ENCODE data around the gene ACTR3C. TPM values are rescaled to one million over a fixed set of nuclear protein-coding genes. Genes with fewer than 3 reads are reported as not detected.
"Not testable (repeated sequence)": the region's sequence is repeated elsewhere in the genome, so short reads cannot be mapped to it uniquely, and the experiment has no call there.

ACTR3C gene
- total and polyA plus RNA-seq, 4 donors = 6.8 to 34.2 (median 10.5) TPM

- DNase-seq; H3K36me3 ChIP-seq (ENCODE audit: control insufficient read depth in 4 of 4, insufficient read depth in 4 of 4, low read length in 4 of 4); H3K9me3 ChIP-seq (ENCODE audit: control insufficient read depth in 4 of 4, insufficient read depth in 3 of 4, low read length in 3 of 4); ATAC-seq (ENCODE audit: insufficient read depth, low FRiP score); H3K4me1 ChIP-seq (ENCODE audit: control insufficient read depth in 5 of 5, insufficient read depth in 5 of 5, low read length in 5 of 5); H3K4me3 ChIP-seq; H3K9ac ChIP-seq (ENCODE audit: insufficient read depth in 1 of 2, low read length in 2 of 2); H3K27ac ChIP-seq (ENCODE audit: low read depth in 1 of 2, low read length in 1 of 2); H3K27me3 ChIP-seq (ENCODE audit: control insufficient read depth in 3 of 3, insufficient read depth in 3 of 3, low read length in 2 of 3): not testable (repeated sequence)
- WGBS, 2 donors = 98 to 100% methylated on average over 2 of the region's 3 CpGs
Observed at GRCh38 chr7:150247745-150248144, 75.6 kb downstream of the ACTR3C start.

DNA sequence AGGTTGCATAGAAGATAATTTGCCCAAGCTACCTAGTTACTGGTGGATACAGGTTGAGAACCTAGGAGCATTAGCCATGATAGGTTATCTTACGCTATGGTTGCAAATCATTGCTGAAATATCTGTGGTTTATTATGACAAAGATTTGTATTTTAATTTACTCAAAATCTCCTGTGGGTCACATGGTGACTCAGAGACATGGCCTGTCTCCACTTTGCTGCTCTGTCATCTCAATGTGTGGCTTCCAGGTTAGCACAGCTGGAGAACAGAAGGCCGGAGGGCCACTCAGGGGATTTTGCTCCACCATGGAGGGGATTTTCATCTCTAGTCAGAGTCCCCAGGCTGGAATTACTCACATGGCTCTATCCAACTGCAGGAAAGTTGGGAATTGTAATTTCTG, 78.1 kb downstream of the ACTR3C start:
- H3K27ac ChIP-seq (ENCODE audit: low read depth in 1 of 2, low read length in 1 of 2); H3K4me3 ChIP-seq; H3K9ac ChIP-seq (ENCODE audit: insufficient read depth in 1 of 2, low read length in 2 of 2); H3K27me3 ChIP-seq (ENCODE audit: control insufficient read depth in 3 of 3, insufficient read depth in 3 of 3, low read length in 2 of 3); H3K36me3 ChIP-seq (ENCODE audit: control insufficient read depth in 4 of 4, insufficient read depth in 4 of 4, low read length in 4 of 4); ATAC-seq (ENCODE audit: insufficient read depth, low FRiP score); H3K4me1 ChIP-seq (ENCODE audit: control insufficient read depth in 5 of 5, insufficient read depth in 5 of 5, low read length in 5 of 5); H3K9me3 ChIP-seq (ENCODE audit: control insufficient read depth in 4 of 4, insufficient read depth in 3 of 4, low read length in 3 of 4); DNase-seq: not testable (repeated sequence)
- 94 to 95% methylated on average over 2 of the region's 2 CpGs for WGBS, 2 donors

DNA sequence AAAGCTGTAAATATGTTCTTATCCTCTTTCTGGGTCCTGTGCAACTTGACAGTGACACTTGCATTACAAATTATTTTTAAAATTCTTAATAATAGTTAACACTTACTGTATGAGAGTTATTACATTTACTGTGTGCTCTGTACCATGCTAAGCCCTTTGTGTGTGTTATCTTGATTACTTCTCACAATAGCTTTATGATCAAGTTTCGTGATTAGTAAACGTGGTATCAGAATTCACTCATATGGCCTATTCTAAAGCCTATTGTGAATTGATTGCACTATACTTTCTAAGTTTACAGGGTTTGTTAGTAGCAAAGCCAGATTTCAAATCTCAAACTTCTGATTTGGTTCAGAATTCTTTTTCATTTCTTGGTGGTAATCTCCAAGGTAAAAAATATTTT, 80.4 kb downstream of the ACTR3C start:
- not testable (repeated sequence) for DNase-seq; H3K4me3 ChIP-seq; H3K36me3 ChIP-seq (ENCODE audit: control insufficient read depth in 4 of 4, insufficient read depth in 4 of 4, low read length in 4 of 4); H3K27me3 ChIP-seq (ENCODE audit: control insufficient read depth in 3 of 3, insufficient read depth in 3 of 3, low read length in 2 of 3); H3K27ac ChIP-seq (ENCODE audit: low read depth in 1 of 2, low read length in 1 of 2); H3K9ac ChIP-seq (ENCODE audit: insufficient read depth in 1 of 2, low read length in 2 of 2); H3K9me3 ChIP-seq (ENCODE audit: control insufficient read depth in 4 of 4, insufficient read depth in 3 of 4, low read length in 3 of 4); ATAC-seq (ENCODE audit: insufficient read depth, low FRiP score); H3K4me1 ChIP-seq (ENCODE audit: control insufficient read depth in 5 of 5, insufficient read depth in 5 of 5, low read length in 5 of 5)
- WGBS, 2 donors = 69 to 87% methylated on average over 2 of the region's 2 CpGs

- H3K9me3 ChIP-seq (ENCODE audit: control insufficient read depth in 4 of 4, insufficient read depth in 3 of 4, low read length in 3 of 4); H3K27ac ChIP-seq (ENCODE audit: low read depth in 1 of 2, low read length in 1 of 2); H3K4me1 ChIP-seq (ENCODE audit: control insufficient read depth in 5 of 5, insufficient read depth in 5 of 5, low read length in 5 of 5); H3K4me3 ChIP-seq; H3K36me3 ChIP-seq (ENCODE audit: control insufficient read depth in 4 of 4, insufficient read depth in 4 of 4, low read length in 4 of 4); ATAC-seq (ENCODE audit: insufficient read depth, low FRiP score); H3K9ac ChIP-seq (ENCODE audit: insufficient read depth in 1 of 2, low read length in 2 of 2); DNase-seq; H3K27me3 ChIP-seq (ENCODE audit: control insufficient read depth in 3 of 3, insufficient read depth in 3 of 3, low read length in 2 of 3): not testable (repeated sequence)
- WGBS, 2 donors = 63 to 80% methylated on average over 3 of the region's 3 CpGs
Observed at GRCh38 chr7:150225444-150225843, 97.9 kb downstream of the ACTR3C start.

DNA sequence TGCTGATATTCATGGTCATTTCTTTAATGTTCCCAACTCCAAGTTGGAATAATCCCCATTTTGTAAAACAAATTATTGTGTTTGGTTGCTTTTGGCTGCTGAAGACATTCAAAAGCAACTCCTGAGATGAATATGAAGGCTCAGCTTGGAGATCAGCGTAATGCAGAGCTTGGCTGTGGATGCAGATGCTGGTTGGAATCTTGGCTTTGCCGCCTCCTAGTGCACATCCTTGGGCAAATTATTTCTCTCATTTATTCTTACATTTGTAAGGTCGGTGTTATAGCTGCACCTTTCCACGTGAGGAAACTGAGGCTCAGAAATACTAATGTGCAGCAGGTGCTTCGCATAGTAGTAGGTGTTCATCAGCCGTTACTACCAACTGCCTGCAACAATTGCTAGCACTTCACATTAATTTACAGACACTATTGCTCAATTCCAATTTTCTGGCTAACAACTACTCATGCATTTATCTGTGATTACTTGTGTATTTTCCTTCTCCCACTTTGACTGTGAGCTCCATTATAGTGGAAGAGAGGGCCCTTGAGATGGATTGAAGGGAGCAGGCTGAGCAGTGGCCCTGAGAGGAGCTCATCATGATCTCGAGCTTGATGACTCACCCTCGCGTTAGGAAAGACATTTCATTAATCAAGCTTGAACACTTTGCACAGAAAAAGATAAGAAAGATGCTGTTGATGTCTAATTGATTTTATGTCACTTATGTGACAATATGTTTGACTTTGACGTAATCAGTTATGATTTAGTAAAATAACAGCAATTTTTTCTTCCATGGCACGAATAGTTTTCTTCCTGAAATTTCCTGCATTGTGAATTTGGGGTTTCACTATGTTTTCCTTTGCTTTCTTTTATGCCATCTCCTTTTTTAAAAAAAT, 101.0 kb downstream of the ACTR3C start:
- not testable (repeated sequence) for H3K4me1 ChIP-seq (ENCODE audit: control insufficient read depth in 5 of 5, insufficient read depth in 5 of 5, low read length in 5 of 5); H3K9ac ChIP-seq (ENCODE audit: insufficient read depth in 1 of 2, low read length in 2 of 2); H3K36me3 ChIP-seq (ENCODE audit: control insufficient read depth in 4 of 4, insufficient read depth in 4 of 4, low read length in 4 of 4); H3K4me3 ChIP-seq; ATAC-seq (ENCODE audit: insufficient read depth, low FRiP score); H3K27ac ChIP-seq (ENCODE audit: low read depth in 1 of 2, low read length in 1 of 2); H3K9me3 ChIP-seq (ENCODE audit: control insufficient read depth in 4 of 4, insufficient read depth in 3 of 4, low read length in 3 of 4)
- WGBS, 2 donors = 61 to 71% methylated on average over 11 of the region's 11 CpGs
- H3K27me3 ChIP-seq (ENCODE audit: control insufficient read depth in 3 of 3, insufficient read depth in 3 of 3, low read length in 2 of 3) = peaks cover 0 to 13% (median 0%) of the 10 kb centered on the region in 3 donors
- peak in 1 of 3 donors; percentile 4 for DNase-seq

GRCh38 chr7:150220673-150221181, 102.6 kb downstream of the ACTR3C start:
- not testable (repeated sequence) for H3K4me1 ChIP-seq (ENCODE audit: control insufficient read depth in 5 of 5, insufficient read depth in 5 of 5, low read length in 5 of 5); DNase-seq; H3K4me3 ChIP-seq; H3K36me3 ChIP-seq (ENCODE audit: control insufficient read depth in 4 of 4, insufficient read depth in 4 of 4, low read length in 4 of 4); H3K9ac ChIP-seq (ENCODE audit: insufficient read depth in 1 of 2, low read length in 2 of 2); H3K9me3 ChIP-seq (ENCODE audit: control insufficient read depth in 4 of 4, insufficient read depth in 3 of 4, low read length in 3 of 4); H3K27ac ChIP-seq (ENCODE audit: low read depth in 1 of 2, low read length in 1 of 2)
- ATAC-seq (ENCODE audit: insufficient read depth, low FRiP score) = peak; percentile 36
- peaks cover 0 to 13% (median 0%) of the 10 kb centered on the region in 3 donors for H3K27me3 ChIP-seq (ENCODE audit: control insufficient read depth in 3 of 3, insufficient read depth in 3 of 3, low read length in 2 of 3)
- 5 to 6% methylated on average over 29 to 37 of the region's 38 CpGs for WGBS, 2 donors

GRCh38 chr7:150219941-150220658, 103.2 kb downstream of the ACTR3C start:
- DNase-seq = not testable (repeated sequence)
- peaks cover 0 to 13% (median 0%) of the 10 kb centered on the region in 3 donors for H3K27me3 ChIP-seq (ENCODE audit: control insufficient read depth in 3 of 3, insufficient read depth in 3 of 3, low read length in 2 of 3)

DNA sequence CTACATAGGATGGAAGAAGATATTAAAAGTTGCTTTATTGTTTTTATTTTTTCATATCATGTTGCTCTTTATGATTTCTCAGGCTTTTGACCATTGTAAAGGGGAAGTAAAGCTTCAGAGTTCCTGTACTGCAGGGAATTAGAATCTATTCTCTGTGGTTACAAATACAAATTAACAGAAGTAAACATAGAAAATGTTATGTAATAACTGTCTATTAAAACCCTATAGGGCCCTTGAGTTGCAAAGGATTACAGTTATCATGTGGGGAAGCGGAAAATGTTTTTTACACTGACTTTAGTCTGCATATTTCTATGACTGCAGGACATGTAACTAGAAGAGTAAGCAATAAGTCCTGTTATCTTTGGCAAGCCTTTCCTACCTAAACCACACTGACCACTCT, 116.5 kb downstream of the ACTR3C start:
- H3K36me3 ChIP-seq (ENCODE audit: control insufficient read depth in 4 of 4, insufficient read depth in 4 of 4, low read length in 4 of 4); DNase-seq; H3K4me1 ChIP-seq (ENCODE audit: control insufficient read depth in 5 of 5, insufficient read depth in 5 of 5, low read length in 5 of 5); H3K27me3 ChIP-seq (ENCODE audit: control insufficient read depth in 3 of 3, insufficient read depth in 3 of 3, low read length in 2 of 3); H3K27ac ChIP-seq (ENCODE audit: low read depth in 1 of 2, low read length in 1 of 2); H3K4me3 ChIP-seq; H3K9ac ChIP-seq (ENCODE audit: insufficient read depth in 1 of 2, low read length in 2 of 2); ATAC-seq (ENCODE audit: insufficient read depth, low FRiP score); H3K9me3 ChIP-seq (ENCODE audit: control insufficient read depth in 4 of 4, insufficient read depth in 3 of 4, low read length in 3 of 4): not testable (repeated sequence)
- 28 to 74% methylated on average over 1 of the region's 1 CpG for WGBS, 2 donors

More at GRCh38 chr7:150219941-150220658, 103.2 kb downstream of the ACTR3C start:
- H3K36me3 ChIP-seq (ENCODE audit: control insufficient read depth in 4 of 4, insufficient read depth in 4 of 4, low read length in 4 of 4); ATAC-seq (ENCODE audit: insufficient read depth, low FRiP score); H3K9me3 ChIP-seq (ENCODE audit: control insufficient read depth in 4 of 4, insufficient read depth in 3 of 4, low read length in 3 of 4); H3K4me1 ChIP-seq (ENCODE audit: control insufficient read depth in 5 of 5, insufficient read depth in 5 of 5, low read length in 5 of 5); H3K4me3 ChIP-seq; H3K27ac ChIP-seq (ENCODE audit: low read depth in 1 of 2, low read length in 1 of 2); H3K9ac ChIP-seq (ENCODE audit: insufficient read depth in 1 of 2, low read length in 2 of 2): not testable (repeated sequence)
- 1 to 2% methylated on average over 18 to 25 of the region's 50 CpGs for WGBS, 2 donors
